ENCODE results near the gene IWS1. TPM values are rescaled to one million over a fixed set of nuclear protein-coding genes. Genes with fewer than 3 reads are reported as not detected.

Gene IWS1
- polyA plus RNA-seq, 2 of the 4 experiments (the other 2 are of a cell fraction) = 56.6 to 69.1 TPM

DNA sequence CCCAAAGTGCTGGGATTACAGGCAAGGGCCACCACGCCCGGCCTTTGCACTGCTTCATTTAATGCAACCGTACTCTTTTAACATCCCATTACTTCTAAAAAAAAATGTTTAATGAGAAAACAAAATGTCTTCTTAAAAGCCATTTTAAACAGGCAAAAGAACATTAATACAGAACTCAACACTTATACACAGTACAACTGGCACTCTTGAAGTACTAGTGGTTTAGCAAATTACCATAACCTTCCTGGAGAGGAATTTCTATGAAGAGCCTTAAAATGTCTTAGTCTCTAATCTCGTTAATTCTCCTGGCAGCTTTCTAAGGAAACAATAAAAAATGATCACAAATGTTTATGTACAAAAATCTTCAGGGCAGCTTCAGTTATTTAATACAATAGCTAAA lies 5.9 kb downstream of the IWS1 start:
- ChIA-PET CTCF (no interaction called here), POLR2A (no interaction called here)
- Histone ChIP-seq H3K4me2 (no peak overlapping the region), H3K27ac (no peak overlapping the region), H3K4me1 (peaks cover 21% of the 10 kb centered on the region; the same call in 2 of the 3 replicates), H3K9me3 (no peaks in the 10 kb centered on the region), H3K4me3 (no peak overlapping the region)
- 96% methylated on average over 4 of the region's 4 CpGs for WGBS (ENCODE audit: missing lambda C conversion rate)
- TF ChIP-seq KDM1A (IDR thresholded peaks at IDR 0.05; ENCODE audit: low read depth) (no peak), TP53 (CRISPR knock-in tag; IDR thresholded peaks at IDR 0.05) (no peak), ESRRA (IDR thresholded peaks at IDR 0.05; ENCODE audit: borderline replicate concordance, low read length) (no peak)
- TF ChIP-seq, protein P1, sequence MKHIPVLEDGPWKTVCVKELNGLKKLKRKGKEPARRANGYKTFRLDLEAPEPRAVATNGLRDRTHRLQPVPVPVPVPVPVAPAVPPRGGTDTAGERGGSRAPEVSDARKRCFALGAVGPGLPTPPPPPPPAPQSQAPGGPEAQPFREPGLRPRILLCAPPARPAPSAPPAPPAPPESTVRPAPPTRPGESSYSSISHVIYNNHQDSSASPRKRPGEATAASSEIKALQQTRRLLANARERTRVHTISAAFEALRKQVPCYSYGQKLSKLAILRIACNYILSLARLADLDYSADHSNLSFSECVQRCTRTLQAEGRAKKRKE (CRISPR knock-in tag; IDR thresholded peaks at IDR 0.05; ENCODE audit: low read depth) = no peak
- TF ChIP-seq, protein P2, sequence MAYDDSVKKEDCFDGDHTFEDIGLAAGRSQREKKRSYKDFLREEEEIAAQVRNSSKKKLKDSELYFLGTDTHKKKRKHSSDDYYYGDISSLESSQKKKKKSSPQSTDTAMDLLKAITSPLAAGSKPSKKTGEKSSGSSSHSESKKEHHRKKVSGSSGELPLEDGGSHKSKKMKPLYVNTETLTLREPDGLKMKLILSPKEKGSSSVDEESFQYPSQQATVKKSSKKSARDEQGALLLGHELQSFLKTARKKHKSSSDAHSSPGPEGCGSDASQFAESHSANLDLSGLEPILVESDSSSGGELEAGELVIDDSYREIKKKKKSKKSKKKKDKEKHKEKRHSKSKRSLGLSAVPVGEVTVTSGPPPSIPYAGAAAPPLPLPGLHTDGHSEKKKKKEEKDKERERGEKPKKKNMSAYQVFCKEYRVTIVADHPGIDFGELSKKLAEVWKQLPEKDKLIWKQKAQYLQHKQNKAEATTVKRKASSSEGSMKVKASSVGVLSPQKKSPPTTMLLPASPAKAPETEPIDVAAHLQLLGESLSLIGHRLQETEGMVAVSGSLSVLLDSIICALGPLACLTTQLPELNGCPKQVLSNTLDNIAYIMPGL (CRISPR knock-in tag; IDR thresholded peaks at IDR 0.05; ENCODE audit: borderline replicate concordance) = no peak
- DNase-seq (ENCODE audit: low read depth in 1 of 2, low spot score in 1 of 2) = no peak
- no peak for ATAC-seq
- no peak for FAIRE-seq

DNA sequence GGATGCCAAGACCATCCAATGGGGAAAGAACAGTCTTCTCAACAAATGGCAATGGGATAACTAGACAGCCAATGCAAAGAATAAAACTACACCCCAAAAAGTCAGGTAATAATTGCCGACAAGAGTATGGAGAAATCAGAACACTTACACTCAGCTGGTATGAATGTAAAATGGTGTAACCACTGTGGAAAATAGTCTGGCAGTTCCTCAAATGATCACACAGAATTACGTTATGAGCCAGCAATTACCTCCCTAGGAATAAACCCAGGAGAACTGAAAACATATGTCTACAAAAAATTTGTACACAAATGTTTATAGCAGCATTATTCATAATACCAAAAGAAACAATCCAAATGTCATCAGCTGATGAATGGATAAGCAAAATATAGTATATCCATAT lies 8.8 kb downstream of the IWS1 start:
- Histone ChIP-seq H3K4me2 (no peak overlapping the region), H3K4me1 (peaks cover 6% of the 10 kb centered on the region; the same call in 1 of the 3 replicates), H3K27ac (no peak overlapping the region), H3K9me3 (no peaks in the 10 kb centered on the region), H3K4me3 (no peak overlapping the region)
- ChIA-PET CTCF (no interaction called here), POLR2A (no interaction called here)
- no peak for TF ChIP-seq EHMT2 (IDR thresholded peaks at IDR 0.05; ENCODE audit: low read depth)
- TF ChIP-seq HOXB5 (CRISPR knock-in tag; IDR thresholded peaks at IDR 0.05) = no peak
- DNase-seq (ENCODE audit: low read depth in 1 of 2, low spot score in 1 of 2) = no peak
- FAIRE-seq = no peak
- ATAC-seq = no peak
- 86% methylated on average over 2 of the region's 2 CpGs for WGBS (ENCODE audit: missing lambda C conversion rate)

DNA sequence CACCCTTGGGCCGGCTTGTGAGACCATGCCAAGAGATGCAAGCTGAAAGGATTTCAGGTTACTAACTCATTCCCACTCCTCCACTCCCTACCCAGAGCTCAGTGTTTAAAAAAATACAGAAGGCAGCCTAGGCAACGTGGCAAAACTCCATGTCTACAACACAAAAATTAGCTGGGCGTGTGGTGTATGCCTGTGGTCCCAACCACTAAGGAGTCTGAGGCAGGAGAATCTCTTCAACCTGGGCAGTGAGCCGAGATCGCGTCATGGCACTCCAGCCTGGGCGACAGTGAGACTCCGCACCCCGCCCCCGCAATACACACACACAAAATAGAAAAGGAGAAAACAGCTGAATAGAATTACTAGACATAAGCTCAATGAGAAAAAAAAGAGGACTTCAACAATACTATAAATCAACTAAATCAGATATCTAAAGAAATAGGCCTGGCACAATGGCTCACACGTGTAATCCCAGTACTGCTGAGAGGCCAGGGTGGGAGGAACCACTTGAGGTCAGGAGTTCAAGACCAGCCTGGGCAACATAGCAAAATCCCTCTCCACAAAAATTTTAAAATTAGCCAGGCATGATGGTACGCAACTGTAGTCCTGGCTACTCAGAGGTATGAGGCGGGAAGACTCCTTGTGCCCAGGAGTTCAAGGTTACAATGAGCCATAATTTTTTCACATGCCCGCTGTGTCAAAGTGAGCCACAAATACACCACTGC lies 10.1 kb downstream of the IWS1 start:
- H3K4me3 ChIP-seq = no peak overlapping the region
- DNase-seq (ENCODE audit: low read depth in 1 of 2, low spot score in 1 of 2) (no peak), ATAC-seq (no peak), FAIRE-seq (no peak)
- CTCF ChIA-PET = interaction anchor here (1.5 kb wide), 1 partner anchor 10 kb away, joined by 3 read pairs; no protein-coding TSS in a partner anchor
- no peak overlapping the region for H3K27ac ChIP-seq
- H3K4me1 ChIP-seq = peaks cover 19% of the 10 kb centered on the region; the same call in 2 of the 3 replicates
- no peak for TF ChIP-seq MAFK (IDR thresholded peaks at IDR 0.05; ENCODE audit: partially characterized antibody)
- H3K9me3 ChIP-seq = no peaks in the 10 kb centered on the region
- 91% methylated on average over 14 of the region's 14 CpGs for WGBS (ENCODE audit: missing lambda C conversion rate)
- POLR2A ChIA-PET = no interaction called here
- H3K4me2 ChIP-seq = no peak overlapping the region

DNA sequence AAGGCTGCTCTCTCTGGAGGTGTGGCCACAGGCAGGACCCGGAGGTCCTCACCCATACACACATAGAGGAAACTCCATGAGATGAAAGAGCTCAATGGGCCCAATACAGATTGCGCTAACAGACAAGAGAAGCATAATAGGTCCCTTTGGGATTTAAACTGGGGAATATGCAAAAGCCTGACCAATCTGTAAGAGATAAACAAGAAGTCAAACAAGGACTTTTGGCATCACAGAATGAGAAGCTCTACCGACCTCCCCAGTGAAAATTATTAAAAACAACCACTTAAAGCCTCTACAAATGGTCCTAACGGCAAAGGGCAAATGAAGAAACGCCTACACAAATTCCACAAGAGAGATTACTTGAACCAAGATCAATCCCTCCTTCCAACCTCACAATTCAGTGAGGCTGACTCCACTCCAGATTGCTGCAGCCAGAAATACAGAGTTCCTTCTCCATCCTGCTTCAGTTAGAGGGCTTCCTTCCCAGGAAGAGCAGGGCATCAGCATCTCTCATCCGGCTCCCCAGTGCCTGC lies 10.8 kb downstream of the IWS1 start:
- Histone ChIP-seq H3K4me1 (peaks cover 26% of the 10 kb centered on the region; the same call in 2 of the 3 replicates), H3K4me3 (no peak overlapping the region), H3K9me3 (no peaks in the 10 kb centered on the region), H3K4me2 (no peak overlapping the region), H3K27ac (no peak overlapping the region)
- ATAC-seq (no peak; a peak in 1 of 6 replicates), DNase-seq (ENCODE audit: low read depth in 1 of 2, low spot score in 1 of 2) (no peak), FAIRE-seq (no peak)
- ChIA-PET POLR2A (no interaction called here), CTCF (interaction anchor here (0.5 to 1.5 kb wide), 2 partner anchors 9 to 192 kb away, joined by 3 read pairs; no protein-coding TSS in a partner anchor)
- 81% methylated on average over 6 of the region's 6 CpGs for WGBS (ENCODE audit: missing lambda C conversion rate)
- TF ChIP-seq, protein P3, sequence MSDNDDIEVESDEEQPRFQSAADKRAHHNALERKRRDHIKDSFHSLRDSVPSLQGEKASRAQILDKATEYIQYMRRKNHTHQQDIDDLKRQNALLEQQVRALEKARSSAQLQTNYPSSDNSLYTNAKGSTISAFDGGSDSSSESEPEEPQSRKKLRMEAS (IDR thresholded peaks at IDR 0.05) = no peak
- no peak for TF ChIP-seq GATA3 (IDR thresholded peaks at IDR 0.05; ENCODE audit: borderline replicate concordance)
- TF ChIP-seq HOXB5 (CRISPR knock-in tag; IDR thresholded peaks at IDR 0.05) = no peak
- TF ChIP-seq JUN (IDR thresholded peaks at IDR 0.05) = no peak
- TF ChIP-seq EP300 (IDR thresholded peaks at IDR 0.05) = no peak
- no peak for TF ChIP-seq TP53 (CRISPR knock-in tag; IDR thresholded peaks at IDR 0.05)
- TF ChIP-seq, protein P4, sequence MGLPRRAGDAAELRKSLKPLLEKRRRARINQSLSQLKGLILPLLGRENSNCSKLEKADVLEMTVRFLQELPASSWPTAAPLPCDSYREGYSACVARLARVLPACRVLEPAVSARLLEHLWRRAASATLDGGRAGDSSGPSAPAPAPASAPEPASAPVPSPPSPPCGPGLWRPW (IDR thresholded peaks at IDR 0.05) = no peak
- TF ChIP-seq POLR2A (IDR thresholded peaks at IDR 0.05; ENCODE audit: low read length) = no peak
- TF ChIP-seq, protein P2 (CRISPR knock-in tag; IDR thresholded peaks at IDR 0.05; ENCODE audit: borderline replicate concordance) = no peak
- TF ChIP-seq RFX5 (IDR thresholded peaks at IDR 0.05) = no peak

All from A549 (cell line).